Measurements from ENCODE around the gene TBC1D22B. TPM values are rescaled to one million over a fixed set of nuclear protein-coding genes. Genes with fewer than 3 reads are reported as not detected.

TBC1D22B gene
- total and polyA plus RNA-seq, 2 donors (not counting 3 experiments of a cell fraction or from before 2014, with no cell fraction given), result 13.1 to 13.6 TPM

DNA sequence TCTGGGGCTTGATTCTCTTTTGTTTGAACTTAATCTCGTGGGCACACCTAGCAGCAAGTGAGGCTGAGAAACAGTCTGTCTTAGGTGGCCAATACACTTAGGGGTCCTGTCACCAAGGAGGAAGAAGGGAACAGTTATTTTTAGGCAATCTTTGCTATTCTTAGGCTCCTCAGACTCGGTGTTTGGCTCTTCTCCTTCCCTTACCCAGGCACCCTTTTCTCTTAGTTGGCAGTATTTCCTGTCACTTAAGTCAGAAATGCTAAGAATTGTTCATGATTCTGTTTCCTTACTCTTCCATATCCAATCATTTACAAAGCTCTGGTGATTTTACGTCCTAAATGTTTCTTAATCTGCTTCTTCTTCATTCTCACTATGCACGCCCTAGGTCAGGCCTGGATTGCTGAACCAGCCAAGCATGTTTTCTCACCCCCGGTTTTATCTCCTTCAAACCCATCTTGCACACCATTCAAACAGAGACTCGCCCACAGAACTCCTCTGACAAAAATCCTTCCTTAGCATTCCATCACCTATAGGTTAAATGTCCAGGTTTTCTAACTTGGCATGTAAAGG lies 45.6 kb downstream of the TBC1D22B start:
- BruUV-seq (replicated peaks), result no TSS peak
- no peaks in the 10 kb centered on the region for H3K27me3 ChIP-seq (ENCODE audit: control insufficient read depth in 2 of 2, insufficient read depth in 2 of 2, low read length in 2 of 2)
- dilution Hi-C loops (cut with MboI; ENCODE audit: extremely low pct_ligation_motif_present, low sequenced_read_pairs), result no loop called here
- no peak for TF ChIP-seq JUN (IDR thresholded peaks at IDR 0.05; ENCODE audit: borderline replicate concordance, insufficient read depth, insufficient read length, low read depth)
- TF ChIP-seq POLR2AphosphoS5 (IDR thresholded peaks at IDR 0.05; ENCODE audit: insufficient read depth, low read depth, low read length), result no peak
- no peak for TF ChIP-seq POLR2A (IDR thresholded peaks at IDR 0.05; ENCODE audit: low read depth, low read length)
- TF ChIP-seq GATA2 (IDR thresholded peaks at IDR 0.05; ENCODE audit: insufficient read depth, insufficient read length, low read depth, low read length), result no peak
- no peak for TF ChIP-seq MYC (IDR thresholded peaks at IDR 0.05; ENCODE audit: low read depth, low read length)
- no peak for TF ChIP-seq EZH2 (IDR thresholded peaks at IDR 0.05; ENCODE audit: borderline replicate concordance, low read depth, low read length, severe bottlenecking)
- TF ChIP-seq, protein P1, sequence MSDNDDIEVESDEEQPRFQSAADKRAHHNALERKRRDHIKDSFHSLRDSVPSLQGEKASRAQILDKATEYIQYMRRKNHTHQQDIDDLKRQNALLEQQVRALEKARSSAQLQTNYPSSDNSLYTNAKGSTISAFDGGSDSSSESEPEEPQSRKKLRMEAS (IDR thresholded peaks at IDR 0.05; ENCODE audit: insufficient read depth, insufficient read length), result no peak
- TF ChIP-seq FOS (IDR thresholded peaks at IDR 0.05; ENCODE audit: borderline replicate concordance, insufficient read depth, low read length), result no peak
- TF ChIP-seq, protein P2, sequence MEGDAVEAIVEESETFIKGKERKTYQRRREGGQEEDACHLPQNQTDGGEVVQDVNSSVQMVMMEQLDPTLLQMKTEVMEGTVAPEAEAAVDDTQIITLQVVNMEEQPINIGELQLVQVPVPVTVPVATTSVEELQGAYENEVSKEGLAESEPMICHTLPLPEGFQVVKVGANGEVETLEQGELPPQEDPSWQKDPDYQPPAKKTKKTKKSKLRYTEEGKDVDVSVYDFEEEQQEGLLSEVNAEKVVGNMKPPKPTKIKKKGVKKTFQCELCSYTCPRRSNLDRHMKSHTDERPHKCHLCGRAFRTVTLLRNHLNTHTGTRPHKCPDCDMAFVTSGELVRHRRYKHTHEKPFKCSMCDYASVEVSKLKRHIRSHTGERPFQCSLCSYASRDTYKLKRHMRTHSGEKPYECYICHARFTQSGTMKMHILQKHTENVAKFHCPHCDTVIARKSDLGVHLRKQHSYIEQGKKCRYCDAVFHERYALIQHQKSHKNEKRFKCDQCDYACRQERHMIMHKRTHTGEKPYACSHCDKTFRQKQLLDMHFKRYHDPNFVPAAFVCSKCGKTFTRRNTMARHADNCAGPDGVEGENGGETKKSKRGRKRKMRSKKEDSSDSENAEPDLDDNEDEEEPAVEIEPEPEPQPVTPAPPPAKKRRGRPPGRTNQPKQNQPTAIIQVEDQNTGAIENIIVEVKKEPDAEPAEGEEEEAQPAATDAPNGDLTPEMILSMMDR (IDR thresholded peaks at IDR 0.05; ENCODE audit: extremely low read depth in 1 of 2, insufficient read depth in 1 of 2, low read depth in 1 of 2, low read length in 2 of 2), result no peak
- no peaks in the 10 kb centered on the region for H3K9me3 ChIP-seq (replicated peaks; ENCODE audit: control insufficient read depth, insufficient read depth, low read length)
- H3K79me2 ChIP-seq (ENCODE audit: control insufficient read depth, insufficient read depth, low read length), result no peaks in the 10 kb centered on the region
- no peak overlapping the region for H3K4me3 ChIP-seq (replicated peaks in 1 of 3; ENCODE audit: insufficient read depth in 1 of 3, low read depth in 1 of 3, low read length in 3 of 3)
- no peak overlapping the region for H3K9ac ChIP-seq (replicated peaks; ENCODE audit: extremely low read depth, insufficient read depth, low read length)
- H2AFZ ChIP-seq (ENCODE audit: low read depth, low read length), result no peak overlapping the region
- POLR2A ChIA-PET, result no interaction called here
- no peak overlapping the region for H3K27ac ChIP-seq (ENCODE audit: insufficient read depth, low read depth, low read length)
- no peak for FAIRE-seq
- H4K20me1 ChIP-seq (replicated peaks; ENCODE audit: control insufficient read depth, extremely low read depth, insufficient read depth, low read length), result no peaks in the 10 kb centered on the region
- DNase-seq (ENCODE audit: low read depth, low spot score), result no peak
- no peak overlapping the region for H3K4me2 ChIP-seq (ENCODE audit: insufficient read depth, low read length)
- CTCF ChIA-PET, result interaction anchor here (0.6 to 1.8 kb wide), 14 partner anchors 8 to 66 kb away, joined by 3 to 8 read pairs (median 4); partner anchors contain the start of genes TBC1D22B and TMEM217
- H3K4me1 ChIP-seq (ENCODE audit: control insufficient read depth, extremely low read depth, insufficient read depth, low read length), result peaks cover 8% of the 10 kb centered on the region
- H3K9me1 ChIP-seq (replicated peaks; ENCODE audit: control insufficient read depth, extremely low read depth, insufficient read depth, low read length), result no peaks in the 10 kb centered on the region
- intact Hi-C loops (cut with micrococcal nuclease), result no loop called here
- H3K36me3 ChIP-seq (ENCODE audit: control insufficient read depth in 2 of 2, extremely low read depth in 1 of 2, insufficient read depth in 2 of 2, low read length in 2 of 2), result peaks cover 5 to 17% of the 10 kb centered on the region in 2 experiments

Data from endothelial cell of umbilical vein (primary cell).